ENCODE data around the gene OR2AG2.

- TF ChIP-seq POLR2A (IDR thresholded peaks at IDR 0.05; ENCODE audit: low read depth, low read length) = no peak
- no peak for TF ChIP-seq POLR2AphosphoS5 (IDR thresholded peaks at IDR 0.05; ENCODE audit: low read depth, low read length)
- no peak for TF ChIP-seq TAF1 (IDR thresholded peaks at IDR 0.05; ENCODE audit: low read depth, low read length)
- TF ChIP-seq POU2F2 (IDR thresholded peaks at IDR 0.05; ENCODE audit: low read depth, low read length) = no peak
- no peak for TF ChIP-seq PAX5 (IDR thresholded peaks at IDR 0.05; ENCODE audit: insufficient read depth, low read length, severe bottlenecking)
Measured at GRCh38 chr11:6755303-6755952, 16.3 kb downstream of the OR2AG2 start.

Measured in GM12891 (cell line).